ENCODE data around the gene TBC1D16. TPM values are rescaled to one million over a fixed set of nuclear protein-coding genes. Genes with fewer than 3 reads are reported as not detected.

The TBC1D16 gene
- total RNA-seq, 1 donor = 68.8 TPM

DNA sequence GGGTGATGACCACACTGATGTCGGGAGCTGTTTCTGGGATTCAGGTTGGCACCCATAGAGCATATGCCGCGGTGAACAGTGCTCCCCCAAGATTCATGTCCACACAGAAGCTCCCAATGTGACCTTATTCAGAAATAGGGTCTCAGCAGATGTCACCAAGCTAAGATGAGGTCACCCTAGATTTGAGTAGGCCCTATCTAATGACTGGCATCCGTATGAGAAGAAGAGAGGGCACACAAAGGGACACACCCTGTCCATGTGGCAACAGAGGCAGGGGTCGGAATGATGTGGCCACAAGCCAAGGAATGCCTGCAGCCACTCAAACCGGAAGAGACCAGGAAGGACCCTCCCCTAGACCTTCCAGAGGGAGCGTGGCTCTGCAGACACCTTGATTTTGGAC is 35.5 kb downstream of the TBC1D16 start:
- TF ChIP-seq, protein P1, sequence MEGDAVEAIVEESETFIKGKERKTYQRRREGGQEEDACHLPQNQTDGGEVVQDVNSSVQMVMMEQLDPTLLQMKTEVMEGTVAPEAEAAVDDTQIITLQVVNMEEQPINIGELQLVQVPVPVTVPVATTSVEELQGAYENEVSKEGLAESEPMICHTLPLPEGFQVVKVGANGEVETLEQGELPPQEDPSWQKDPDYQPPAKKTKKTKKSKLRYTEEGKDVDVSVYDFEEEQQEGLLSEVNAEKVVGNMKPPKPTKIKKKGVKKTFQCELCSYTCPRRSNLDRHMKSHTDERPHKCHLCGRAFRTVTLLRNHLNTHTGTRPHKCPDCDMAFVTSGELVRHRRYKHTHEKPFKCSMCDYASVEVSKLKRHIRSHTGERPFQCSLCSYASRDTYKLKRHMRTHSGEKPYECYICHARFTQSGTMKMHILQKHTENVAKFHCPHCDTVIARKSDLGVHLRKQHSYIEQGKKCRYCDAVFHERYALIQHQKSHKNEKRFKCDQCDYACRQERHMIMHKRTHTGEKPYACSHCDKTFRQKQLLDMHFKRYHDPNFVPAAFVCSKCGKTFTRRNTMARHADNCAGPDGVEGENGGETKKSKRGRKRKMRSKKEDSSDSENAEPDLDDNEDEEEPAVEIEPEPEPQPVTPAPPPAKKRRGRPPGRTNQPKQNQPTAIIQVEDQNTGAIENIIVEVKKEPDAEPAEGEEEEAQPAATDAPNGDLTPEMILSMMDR (IDR thresholded peaks at IDR 0.05; ENCODE audit: extremely low read depth, low read depth, low read length) = no peak
- Histone ChIP-seq H3K27ac (ENCODE audit: low read depth, low read length) (no peak overlapping the region), H3K9me3 (ENCODE audit: low read depth, low read length) (no peaks in the 10 kb centered on the region), H4K20me1 (ENCODE audit: insufficient read depth, low read length) (peaks cover 16% of the 10 kb centered on the region), H3K4me2 (ENCODE audit: insufficient read depth, low read length) (no peak overlapping the region), H3K36me3 (ENCODE audit: insufficient read depth, low read length) (no peaks in the 10 kb centered on the region), H3K4me1 (ENCODE audit: insufficient read depth, low read length) (no peaks in the 10 kb centered on the region), H3K79me2 (ENCODE audit: insufficient read depth, low read length) (no peaks in the 10 kb centered on the region), H3K27me3 (ENCODE audit: insufficient read depth, low read length) (no peaks in the 10 kb centered on the region), H3K4me3 (ENCODE audit: insufficient read depth, low read length) (no peak overlapping the region), H2AFZ (ENCODE audit: low read length) (no peak overlapping the region)
- peak; percentile 36 for DNase-seq (ENCODE audit: insufficient read length, low spot score, missing footprints)

DNA sequence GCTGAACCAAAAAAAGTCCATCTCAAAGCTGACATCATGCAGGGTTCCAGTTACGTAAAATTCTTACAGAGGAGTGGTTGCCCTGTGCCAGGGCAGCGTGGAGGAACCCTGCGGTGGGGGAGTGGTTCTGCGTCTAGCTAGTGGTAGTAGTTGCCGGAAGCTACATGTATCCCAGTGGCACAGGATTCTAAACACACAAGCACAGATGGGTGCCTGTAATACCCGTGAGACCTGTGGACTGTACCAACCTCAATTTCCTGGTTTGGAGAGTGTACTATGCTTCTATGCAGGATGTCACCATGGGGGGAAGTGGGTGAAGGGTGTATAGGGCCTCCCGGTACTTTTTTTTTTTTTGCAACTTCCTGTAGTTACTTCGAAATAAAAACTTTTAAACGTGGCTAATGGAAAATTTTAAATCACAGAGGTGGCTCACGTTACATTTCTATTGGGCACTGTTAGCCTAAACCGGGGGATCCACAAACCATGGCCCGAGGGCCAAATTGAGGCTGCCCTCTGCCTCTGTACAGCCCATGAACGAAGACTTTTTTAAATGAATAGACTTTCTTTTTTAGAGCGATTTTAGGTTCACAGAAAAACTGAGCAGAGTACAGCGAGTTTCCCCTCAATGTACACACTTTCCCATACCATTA is 38.5 kb downstream of the TBC1D16 start:
- peaks cover 15% of the 10 kb centered on the region for H4K20me1 ChIP-seq (ENCODE audit: insufficient read depth, low read length)
- no peaks in the 10 kb centered on the region for H3K27me3 ChIP-seq (ENCODE audit: insufficient read depth, low read length)
- H2AFZ ChIP-seq (ENCODE audit: low read length) = no peak overlapping the region
- H3K4me3 ChIP-seq (ENCODE audit: insufficient read depth, low read length) = no peak overlapping the region
- TF ChIP-seq, protein P1 (IDR thresholded peaks at IDR 0.05; ENCODE audit: extremely low read depth, low read depth, low read length) = no peak
- H3K4me1 ChIP-seq (ENCODE audit: insufficient read depth, low read length) = peaks cover 10% of the 10 kb centered on the region
- H3K4me2 ChIP-seq (ENCODE audit: insufficient read depth, low read length) = no peak overlapping the region
- DNase-seq (ENCODE audit: insufficient read length, low spot score, missing footprints) = peak; percentile 18
- no peaks in the 10 kb centered on the region for H3K36me3 ChIP-seq (ENCODE audit: insufficient read depth, low read length)
- no peaks in the 10 kb centered on the region for H3K79me2 ChIP-seq (ENCODE audit: insufficient read depth, low read length)
- no peaks in the 10 kb centered on the region for H3K9me3 ChIP-seq (ENCODE audit: low read depth, low read length)
- H3K27ac ChIP-seq (ENCODE audit: low read depth, low read length) = no peak overlapping the region

DNA sequence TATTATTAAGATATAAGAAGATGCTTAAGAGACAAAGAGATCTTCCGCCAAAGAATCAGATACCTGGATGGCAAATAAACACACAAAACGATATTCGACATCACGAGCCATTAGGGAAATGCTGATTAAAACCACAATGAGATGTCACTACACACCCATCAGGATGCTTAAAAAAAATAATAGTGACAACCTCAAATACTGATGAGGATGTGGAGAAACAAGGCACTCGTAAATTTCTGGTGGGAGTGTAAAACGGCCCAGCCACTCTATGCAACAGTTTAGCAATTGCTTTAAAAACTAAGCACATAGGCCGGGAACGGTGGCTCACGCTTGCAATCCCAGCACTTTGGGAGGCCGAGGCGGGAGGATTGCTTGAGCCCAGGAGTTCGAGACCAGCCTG is 39.4 kb downstream of the TBC1D16 start:
- TF ChIP-seq, protein P1 (IDR thresholded peaks at IDR 0.05; ENCODE audit: extremely low read depth, low read depth, low read length) = no peak
- DNase-seq (ENCODE audit: insufficient read length, low spot score, missing footprints) = no peak
- Histone ChIP-seq H3K27me3 (ENCODE audit: insufficient read depth, low read length) (no peaks in the 10 kb centered on the region), H3K4me3 (ENCODE audit: insufficient read depth, low read length) (no peak overlapping the region), H3K4me1 (ENCODE audit: insufficient read depth, low read length) (peaks cover 15% of the 10 kb centered on the region), H3K27ac (ENCODE audit: low read depth, low read length) (no peak overlapping the region), H2AFZ (ENCODE audit: low read length) (no peak overlapping the region), H3K4me2 (ENCODE audit: insufficient read depth, low read length) (no peak overlapping the region), H3K9me3 (ENCODE audit: low read depth, low read length) (no peaks in the 10 kb centered on the region), H3K79me2 (ENCODE audit: insufficient read depth, low read length) (no peaks in the 10 kb centered on the region), H4K20me1 (ENCODE audit: insufficient read depth, low read length) (peaks cover 14% of the 10 kb centered on the region), H3K36me3 (ENCODE audit: insufficient read depth, low read length) (no peaks in the 10 kb centered on the region)

DNA sequence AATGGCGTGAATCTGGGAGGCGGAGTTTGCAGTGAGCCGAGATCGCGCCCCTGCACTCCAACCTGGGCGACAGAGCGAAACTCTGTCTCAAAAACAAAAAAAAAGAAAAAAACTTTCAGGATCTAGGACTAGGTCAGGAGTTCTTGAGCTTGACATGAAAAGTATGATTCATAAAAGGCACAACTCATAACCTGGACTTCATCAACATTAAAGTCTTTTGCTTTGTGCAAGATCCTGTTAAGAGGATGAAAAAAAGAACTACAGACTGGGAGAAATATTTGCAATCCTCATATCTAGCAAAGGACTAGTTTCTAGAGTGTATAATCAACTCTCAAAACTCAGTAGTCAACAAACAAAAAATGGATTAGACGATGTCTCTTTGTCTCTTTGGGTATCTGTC is 40.0 kb downstream of the TBC1D16 start:
- TF ChIP-seq, protein P1 (IDR thresholded peaks at IDR 0.05; ENCODE audit: extremely low read depth, low read depth, low read length) = no peak
- Histone ChIP-seq H2AFZ (ENCODE audit: low read length) (no peak overlapping the region), H3K4me3 (ENCODE audit: insufficient read depth, low read length) (no peak overlapping the region), H3K27ac (ENCODE audit: low read depth, low read length) (no peak overlapping the region), H3K27me3 (ENCODE audit: insufficient read depth, low read length) (no peaks in the 10 kb centered on the region), H3K4me1 (ENCODE audit: insufficient read depth, low read length) (peaks cover 18% of the 10 kb centered on the region), H3K4me2 (ENCODE audit: insufficient read depth, low read length) (no peak overlapping the region), H3K9me3 (ENCODE audit: low read depth, low read length) (no peaks in the 10 kb centered on the region), H4K20me1 (ENCODE audit: insufficient read depth, low read length) (peaks cover 19% of the 10 kb centered on the region), H3K36me3 (ENCODE audit: insufficient read depth, low read length) (no peaks in the 10 kb centered on the region), H3K79me2 (ENCODE audit: insufficient read depth, low read length) (no peaks in the 10 kb centered on the region)
- DNase-seq (ENCODE audit: insufficient read length, low spot score, missing footprints) = peak; percentile 37
